ENCODE measurements around the gene FNBP1. TPM values are rescaled to one million over a fixed set of nuclear protein-coding genes. Genes with fewer than 3 reads are reported as not detected.

FNBP1 gene
- total RNA-seq, 1 donor from 2014 or later, result 51.2 TPM

Other genes starting within 250 kb of the FNBP1 start
- 13.9 and 19.8 TPM in 2 replicates for gene TOR1B, start 240.0 kb downstream of the FNBP1 start, total RNA-seq
- 26.8 and 32.7 TPM in 2 replicates for gene TOR1A, start 219.1 kb downstream of the FNBP1 start, total RNA-seq
- gene C9orf78, start 207.9 kb downstream of the FNBP1 start, total RNA-seq, result 21.6 and 36.5 TPM in 2 replicates
- 5.4 and 8.9 TPM in 2 replicates for gene USP20, start 207.7 kb downstream of the FNBP1 start, total RNA-seq
- 19.2 and 20.4 TPM in 2 replicates for gene GPR107, start 10.7 kb upstream of the FNBP1 start, total RNA-seq
- 4.8 and 10.2 TPM in 2 replicates for gene NCS1, start 129.2 kb upstream of the FNBP1 start, total RNA-seq
- gene HMCN2, start 222.6 kb upstream of the FNBP1 start, total RNA-seq, result under 0.01 TPM in 1 of 2 replicates, not detected in the other

All from lung microvascular endothelial cell (primary cell).